ENCODE data around the gene GP1BA. TPM values are rescaled to one million over a fixed set of nuclear protein-coding genes. Genes with fewer than 3 reads are reported as not detected.

The GP1BA gene
- not detected for total RNA-seq

DNA sequence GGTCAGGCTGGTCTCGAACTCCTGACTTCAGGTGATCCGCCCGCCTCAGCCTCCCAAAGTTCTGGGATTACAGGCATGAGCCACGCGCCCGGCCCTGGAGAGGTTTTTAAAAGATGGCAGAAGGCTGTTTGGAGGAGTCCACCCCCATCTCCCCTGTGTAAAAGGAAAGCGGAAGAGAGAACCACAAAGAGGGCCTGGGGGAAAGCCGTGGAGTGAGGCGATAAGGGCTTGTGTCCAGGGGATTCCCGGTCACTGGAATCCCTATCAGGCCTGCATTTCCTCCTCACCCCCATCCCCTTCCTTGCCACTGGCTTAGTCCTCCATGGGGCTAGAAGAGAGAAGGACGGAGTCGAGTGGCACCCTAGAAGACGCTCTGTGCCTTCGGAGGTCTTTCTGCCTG is at the start of gene GP1BA:
Gene GP1BA (plus strand): TSS at position 315 of the 400 bp plus-strand sequence. CDS start 328 bp downstream, outside the sequence.
- no peak for ATAC-seq (ENCODE audit: low FRiP score)
- no peak for DNase-seq (ENCODE audit: low spot score)
- no peak for TF ChIP-seq CTCF (IDR thresholded peaks at IDR 0.05)

DNA sequence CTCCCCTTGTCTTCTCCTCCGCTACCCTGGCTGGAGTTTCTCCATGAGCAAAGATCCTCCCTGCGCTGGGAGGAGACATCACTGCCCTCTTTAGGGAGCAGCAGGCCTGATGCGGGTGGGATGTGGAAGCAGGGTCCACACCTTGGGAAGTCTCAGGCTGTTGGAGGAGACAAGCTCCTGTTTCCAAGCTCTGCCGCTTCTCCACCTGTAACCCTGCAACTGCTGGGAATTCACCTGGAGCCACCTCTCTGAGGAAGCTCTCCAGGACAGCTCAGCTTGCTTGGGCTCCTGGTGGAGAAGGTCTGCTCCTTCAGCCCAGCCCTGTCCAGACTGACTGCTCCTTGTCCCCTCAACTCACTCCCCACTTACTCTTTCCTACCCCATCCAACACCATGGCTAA is 47.6 kb upstream of the GP1BA start:
- TF ChIP-seq CTCF (IDR thresholded peaks at IDR 0.05), result no peak
- DNase-seq (ENCODE audit: low spot score), result no peak
- ATAC-seq (ENCODE audit: low FRiP score), result no peak

DNA sequence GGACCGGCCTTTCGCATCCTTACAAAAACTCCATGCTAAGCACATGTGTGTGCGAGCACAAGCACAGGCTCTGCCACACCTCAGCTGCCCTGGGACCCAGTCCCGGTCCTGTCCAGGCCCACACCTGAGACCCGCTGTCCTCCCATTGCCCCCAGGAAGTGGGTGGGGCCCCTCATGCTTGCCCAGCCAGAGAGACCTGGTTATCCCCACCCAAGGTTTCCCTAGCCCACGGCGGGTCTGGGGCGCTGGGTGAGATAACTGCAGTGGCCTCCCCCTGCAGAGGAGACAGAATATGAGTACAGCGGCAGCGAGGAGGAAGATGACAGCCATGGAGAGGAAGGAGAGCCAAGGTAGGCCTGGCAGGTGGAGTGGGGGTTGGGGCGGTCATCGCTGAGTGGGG is 45.2 kb upstream of the GP1BA start:
- ATAC-seq (ENCODE audit: low FRiP score) (no peak), DNase-seq (ENCODE audit: low spot score) (no peak)
- TF ChIP-seq CTCF (IDR thresholded peaks at IDR 0.05), result no peak

GRCh38 chr17:4887581-4887980 is 44.5 kb upstream of the GP1BA start:
- TF ChIP-seq CTCF (IDR thresholded peaks at IDR 0.05), result no peak
- no peak for DNase-seq (ENCODE audit: low spot score)

DNA sequence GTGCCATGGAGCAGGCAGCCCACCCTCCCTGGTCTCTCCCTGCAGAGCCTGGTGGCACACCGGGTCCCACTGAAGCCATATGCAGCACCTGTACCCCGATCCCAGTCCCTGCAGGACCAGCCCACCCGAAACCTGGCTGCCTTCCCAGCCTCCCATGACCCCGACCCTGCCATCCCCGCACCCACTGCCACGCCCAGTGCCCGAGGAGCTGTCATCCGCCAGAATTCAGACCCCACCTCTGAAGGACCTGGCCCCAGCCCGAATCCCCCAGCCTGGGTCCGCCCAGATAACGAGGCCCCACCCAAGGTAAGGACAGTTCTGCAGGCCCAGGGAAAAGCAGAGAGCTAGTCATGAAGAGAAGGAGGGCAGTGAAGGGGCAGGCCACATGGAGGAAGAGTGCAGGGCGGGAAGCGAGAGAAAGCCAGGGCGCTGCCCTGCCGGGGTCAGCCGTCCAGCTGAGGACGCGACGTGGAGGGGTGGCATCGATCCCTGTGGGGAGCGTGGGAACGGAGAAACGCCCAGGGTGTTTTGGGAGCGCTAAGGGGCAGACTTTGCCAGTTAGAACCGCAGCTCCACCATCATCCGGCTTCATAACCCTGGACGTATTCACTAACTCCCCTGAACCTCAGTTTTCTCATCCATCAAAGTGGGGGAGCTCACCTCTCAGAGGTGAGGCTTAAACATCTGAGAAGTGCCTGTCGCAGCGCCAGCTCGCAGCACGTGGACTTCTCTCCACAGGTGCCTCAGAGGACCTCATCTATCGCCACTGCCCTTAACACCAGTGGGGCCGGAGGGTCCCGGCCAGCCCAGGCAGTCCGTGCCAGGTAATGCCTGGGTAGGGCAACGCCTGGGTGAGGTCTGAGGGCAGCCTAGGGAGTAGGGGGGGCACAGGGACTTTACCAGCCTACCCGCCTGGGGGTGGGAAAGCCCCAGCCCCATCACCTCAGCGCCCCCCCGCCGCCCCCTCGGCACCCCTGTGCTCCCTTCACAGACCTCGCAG is 40.4 kb upstream of the GP1BA start:
- no peak for TF ChIP-seq CTCF (IDR thresholded peaks at IDR 0.05)
- no peak for ATAC-seq (ENCODE audit: low FRiP score)
- DNase-seq (ENCODE audit: low spot score), result no peak

More at GRCh38 chr17:4887581-4887980, 44.5 kb upstream of the GP1BA start:
- ATAC-seq (ENCODE audit: low FRiP score), result no peak

GRCh38 chr17:4892499-4893221 is 39.4 kb upstream of the GP1BA start:
- ATAC-seq (ENCODE audit: low FRiP score) (no peak), DNase-seq (ENCODE audit: low spot score) (no peak)
- TF ChIP-seq CTCF (IDR thresholded peaks at IDR 0.05), result no peak

Measured in omental fat pad (tissue), 4 donors.